ENCODE results near the gene FAM174C. TPM values are rescaled to one million over a fixed set of nuclear protein-coding genes. Genes with fewer than 3 reads are reported as not detected.

Gene FAM174C
- total and polyA plus RNA-seq, 9 donors: 0.30 to 72.5 (median 26.7) TPM

DNA sequence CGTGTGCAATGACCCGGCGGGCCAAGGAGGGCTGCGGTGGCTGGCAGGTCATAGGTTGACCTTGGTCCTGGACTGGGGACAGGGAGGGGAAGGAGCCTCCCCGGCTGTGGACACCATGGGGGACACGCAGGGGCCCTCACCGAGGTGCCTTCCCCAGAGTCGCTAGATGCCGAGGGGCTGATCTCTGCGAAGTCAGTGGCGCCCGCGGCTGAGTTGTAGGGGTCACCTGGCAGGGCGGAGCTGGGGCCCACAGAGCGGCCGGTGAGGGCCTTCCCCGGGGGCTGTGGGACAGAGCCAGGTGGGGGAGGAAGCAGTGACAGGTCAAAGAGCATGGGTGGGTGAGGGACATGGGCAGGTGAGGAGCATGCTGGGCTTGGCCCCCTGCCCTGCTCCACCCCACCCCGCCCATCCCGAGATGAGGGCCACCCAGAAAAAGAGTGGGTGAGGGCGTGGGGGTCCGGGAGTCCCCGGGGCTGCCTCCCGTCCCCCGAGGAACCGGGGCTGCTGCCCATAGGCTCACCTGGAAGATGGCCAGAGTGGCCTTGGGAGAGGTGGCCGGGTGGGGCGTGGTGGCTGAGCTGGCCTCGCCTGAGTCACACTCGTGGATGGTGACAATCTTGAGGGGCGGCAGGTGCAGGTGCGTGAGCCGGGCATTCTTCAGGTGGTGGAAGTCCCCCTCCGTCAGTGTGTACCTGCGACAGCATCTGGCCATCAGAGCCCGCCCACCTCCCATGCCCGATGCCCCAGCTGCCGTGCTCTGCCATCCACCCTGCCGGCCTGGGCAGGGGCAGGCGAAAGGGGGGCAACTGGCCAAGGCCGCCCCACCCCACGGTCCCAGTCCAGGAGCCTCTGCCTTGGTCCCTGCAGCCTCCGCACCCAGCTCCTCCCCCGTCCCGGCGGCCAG lies 41.0 kb upstream of the FAM174C start:
- Histone ChIP-seq H3K27ac (no peak overlapping the region), H3K27me3 (peaks cover 4% of the 10 kb centered on the region), H3K9me3 (no peaks in the 10 kb centered on the region), H3K36me3 (no peaks in the 10 kb centered on the region), H3K4me3 (no peak overlapping the region), H3K4me1 (ENCODE audit: insufficient read depth) (peaks cover 23% of the 10 kb centered on the region)
- intact Hi-C loops (cut with DNase I): loop anchor here in 1 of 4 donors (10.0 kb wide), 1 partner anchor 310 kb away; the partner anchor contains the start of gene ARID3A
- no peak for DNase-seq
- TF ChIP-seq EP300 (IDR thresholded peaks at IDR 0.05) (no peak), POLR2A (IDR thresholded peaks at IDR 0.05) (no peak)
- TF ChIP-seq, protein P1, sequence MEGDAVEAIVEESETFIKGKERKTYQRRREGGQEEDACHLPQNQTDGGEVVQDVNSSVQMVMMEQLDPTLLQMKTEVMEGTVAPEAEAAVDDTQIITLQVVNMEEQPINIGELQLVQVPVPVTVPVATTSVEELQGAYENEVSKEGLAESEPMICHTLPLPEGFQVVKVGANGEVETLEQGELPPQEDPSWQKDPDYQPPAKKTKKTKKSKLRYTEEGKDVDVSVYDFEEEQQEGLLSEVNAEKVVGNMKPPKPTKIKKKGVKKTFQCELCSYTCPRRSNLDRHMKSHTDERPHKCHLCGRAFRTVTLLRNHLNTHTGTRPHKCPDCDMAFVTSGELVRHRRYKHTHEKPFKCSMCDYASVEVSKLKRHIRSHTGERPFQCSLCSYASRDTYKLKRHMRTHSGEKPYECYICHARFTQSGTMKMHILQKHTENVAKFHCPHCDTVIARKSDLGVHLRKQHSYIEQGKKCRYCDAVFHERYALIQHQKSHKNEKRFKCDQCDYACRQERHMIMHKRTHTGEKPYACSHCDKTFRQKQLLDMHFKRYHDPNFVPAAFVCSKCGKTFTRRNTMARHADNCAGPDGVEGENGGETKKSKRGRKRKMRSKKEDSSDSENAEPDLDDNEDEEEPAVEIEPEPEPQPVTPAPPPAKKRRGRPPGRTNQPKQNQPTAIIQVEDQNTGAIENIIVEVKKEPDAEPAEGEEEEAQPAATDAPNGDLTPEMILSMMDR (IDR thresholded peaks at IDR 0.05): no peak
- WGBS, 3 donors: 86 to 93% (median 89%) methylated on average over 45 of the region's 45 CpGs

DNA sequence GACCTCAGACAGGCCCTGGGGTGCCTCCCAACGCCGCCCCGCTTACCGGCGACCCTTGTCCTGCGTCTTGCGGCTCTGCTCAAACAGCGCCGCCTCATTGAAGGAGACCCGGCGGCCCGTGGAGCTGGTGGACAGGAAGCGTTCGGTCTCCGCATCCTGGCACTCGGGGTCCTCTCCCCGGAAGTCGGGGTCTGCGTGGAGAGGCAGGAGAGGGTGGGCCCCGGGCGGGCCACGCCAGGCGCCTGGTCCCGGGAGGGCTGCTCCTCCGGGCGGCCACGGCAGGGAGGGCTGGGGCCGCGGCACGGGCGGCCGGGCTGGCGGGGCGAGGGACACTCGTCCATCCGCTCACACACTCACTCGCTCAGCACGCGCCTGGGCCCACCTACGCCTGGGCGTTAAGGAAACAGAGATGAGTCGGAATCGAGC lies 40.4 kb upstream of the FAM174C start:
- Histone ChIP-seq H3K9me3 (no peaks in the 10 kb centered on the region), H3K4me3 (no peak overlapping the region), H3K4me1 (ENCODE audit: insufficient read depth) (peaks cover 23% of the 10 kb centered on the region), H3K36me3 (no peaks in the 10 kb centered on the region), H3K27ac (no peak overlapping the region), H3K27me3 (peaks cover 4% of the 10 kb centered on the region)
- TF ChIP-seq POLR2A (IDR thresholded peaks at IDR 0.05) (no peak), EP300 (IDR thresholded peaks at IDR 0.05) (no peak)
- TF ChIP-seq, protein P1 (IDR thresholded peaks at IDR 0.05): no peak
- WGBS, 3 donors: 91 to 93% (median 92%) methylated on average over 43 of the region's 43 CpGs
- intact Hi-C loops (cut with DNase I): loop anchor here in 1 of 4 donors (10.0 kb wide), 1 partner anchor 310 kb away; the partner anchor contains the start of gene ARID3A
- DNase-seq: no peak

DNA sequence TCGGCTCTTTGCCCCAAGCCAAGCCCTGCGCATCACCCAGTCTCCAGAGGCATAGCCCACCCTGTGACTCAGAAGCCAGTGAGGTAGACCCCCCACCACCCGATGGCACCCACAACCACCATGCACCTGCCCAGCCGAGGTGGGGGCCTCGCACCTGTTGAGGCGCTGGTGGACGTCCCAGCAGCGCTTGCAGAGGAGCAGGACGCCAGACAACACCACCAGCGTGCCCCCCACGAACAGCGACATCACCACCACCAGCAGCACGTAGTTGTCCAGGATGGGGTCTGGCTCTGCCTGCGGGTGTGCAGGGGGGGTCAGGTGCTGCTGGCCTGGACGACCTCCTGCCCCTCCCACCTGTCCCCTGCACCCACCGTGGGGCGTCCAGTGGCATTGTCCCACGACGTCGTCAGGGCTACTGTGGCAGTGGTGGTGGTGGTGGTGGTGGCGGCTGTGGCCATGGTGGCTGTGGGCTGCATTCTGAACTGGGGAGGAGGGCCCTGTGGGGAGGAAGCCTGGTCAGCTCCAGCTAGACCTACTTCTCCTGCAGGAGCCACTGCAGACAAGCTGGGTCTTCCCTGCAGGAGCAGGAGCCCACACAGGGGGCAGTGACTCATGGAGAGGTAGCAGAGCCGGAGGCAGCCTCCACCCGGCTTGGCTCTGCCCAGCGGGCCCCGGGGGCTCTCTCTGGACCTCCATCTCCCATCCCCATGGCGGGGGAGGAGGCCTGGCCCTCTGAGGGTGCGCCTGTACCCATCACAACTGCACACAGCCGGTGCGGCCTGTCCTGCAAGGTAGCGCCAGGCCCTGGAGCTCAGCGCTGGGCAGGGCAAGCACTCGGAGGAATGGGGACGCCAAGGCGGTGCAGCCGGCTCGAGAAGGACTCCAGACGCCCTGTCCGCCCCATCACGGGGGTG lies 39.4 kb upstream of the FAM174C start:
- Histone ChIP-seq H3K27me3 (peaks cover 4% of the 10 kb centered on the region), H3K4me3 (no peak overlapping the region), H3K36me3 (no peaks in the 10 kb centered on the region), H3K27ac (no peak overlapping the region), H3K9me3 (no peaks in the 10 kb centered on the region), H3K4me1 (ENCODE audit: insufficient read depth) (peaks cover 26% of the 10 kb centered on the region)
- WGBS, 3 donors: 68 to 73% (median 71%) methylated on average over 29 to 39 of the region's 39 CpGs
- TF ChIP-seq EP300 (IDR thresholded peaks at IDR 0.05): no peak
- TF ChIP-seq, protein P1 (IDR thresholded peaks at IDR 0.05): no peak
- TF ChIP-seq POLR2A (IDR thresholded peaks at IDR 0.05): no peak
- intact Hi-C loops (cut with DNase I): loop anchor here in 1 of 4 donors (10.0 kb wide), 1 partner anchor 311 kb away; the partner anchor contains the start of gene ARID3A
- no peak for DNase-seq

DNA sequence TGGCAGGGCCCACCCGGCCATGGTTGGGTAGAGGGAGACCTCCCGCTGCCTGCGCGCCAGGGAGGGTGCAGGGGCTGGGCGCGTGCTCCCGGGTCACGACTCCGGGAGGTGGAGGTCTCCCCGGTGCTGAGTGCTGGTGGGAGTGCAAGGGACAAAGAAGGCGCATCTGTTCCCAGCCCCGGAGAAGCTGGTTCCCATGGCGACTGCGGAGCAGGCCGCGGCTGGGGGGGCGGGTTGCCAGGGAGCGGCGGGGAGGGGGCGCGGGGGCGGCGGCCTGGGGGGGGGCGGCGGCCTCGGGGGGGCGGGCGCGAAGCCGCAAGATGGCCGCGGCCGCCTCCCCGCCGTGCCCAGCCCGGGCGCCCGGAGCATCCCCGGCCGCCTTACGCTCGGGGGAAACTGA lies 38.8 kb upstream of the FAM174C start:
- Histone ChIP-seq H3K9me3 (no peaks in the 10 kb centered on the region), H3K36me3 (no peaks in the 10 kb centered on the region), H3K4me3 (peak overlapping the region; percentile 37), H3K4me1 (ENCODE audit: insufficient read depth) (peaks cover 28% of the 10 kb centered on the region), H3K27me3 (peaks cover 4% of the 10 kb centered on the region), H3K27ac (peak overlapping the region in 1 of 2 donors; percentile 48)
- WGBS, 3 donors: 8 to 19% (median 12%) methylated on average over 18 to 42 of the region's 42 CpGs
- no peak for TF ChIP-seq EP300 (IDR thresholded peaks at IDR 0.05)
- TF ChIP-seq POLR2A (IDR thresholded peaks at IDR 0.05): no peak
- TF ChIP-seq, protein P1 (IDR thresholded peaks at IDR 0.05): no peak
- no peak for DNase-seq
- intact Hi-C loops (cut with DNase I): loop anchor here in 1 of 4 donors (10.0 kb wide), 1 partner anchor 312 kb away; the partner anchor contains the start of gene ARID3A
